Smooth muscle cell (in vitro differentiated cells): ENCODE data around the gene AFG1L. TPM values are rescaled to one million over a fixed set of nuclear protein-coding genes. Genes with fewer than 3 reads are reported as not detected.

Experiments used
- DNase-seq: peaks from one replicate; lab custom pipeline; 2025; ENCODE audit not compliant: unreplicated experiment; lab: John Stamatoyannopoulos, UW
- H2AFZ ChIP-seq: fragments of 200-600 bp; sonication (generic); 2 replicates; pipeline ENCODE4 v1.6.0; 2016; ENCODE audit warnings: antibody characterized with exemption, low read depth, mild to moderate bottlenecking
- H3F3A ChIP-seq: fragments of 200-600 bp; sonication (generic); 2 replicates; pipeline ENCODE4 v1.6.0; 2017; ENCODE audit warnings: antibody characterized with exemption, low read depth
- H3K27ac ChIP-seq: fragments of 200-600 bp; sonication (generic); 2 replicates; pipeline ENCODE4 v1.5.1; 2016; ENCODE audit warnings: low read depth, mild to moderate bottlenecking
- H3K27me3 ChIP-seq: fragments of 200-600 bp; sonication (generic); 2 replicates; pipeline ENCODE4 v1.6.1; 2016; ENCODE audit warnings: low read depth, mild to moderate bottlenecking
- H3K36me3 ChIP-seq: fragments of 200-600 bp; sonication (generic); 2 replicates; pipeline ENCODE4 v1.5.1; 2016; ENCODE audit warnings: low read depth
- H3K4me1 ChIP-seq: fragments of 200-600 bp; sonication (generic); 2 replicates; pipeline ENCODE4 v1.5.1; 2016; ENCODE audit warnings: low read depth
- H3K4me2 ChIP-seq: fragments of 200-600 bp; sonication (generic); 2 replicates; pipeline ENCODE4 v1.6.0; 2016; ENCODE audit warnings: mild to moderate bottlenecking
- H3K4me3 ChIP-seq: fragments of 200-600 bp; sonication (generic); 2 replicates; pipeline ENCODE4 v1.5.1; 2016; ENCODE audit warnings: mild to moderate bottlenecking
- H3K79me2 ChIP-seq: fragments of 200-600 bp; sonication (generic); 2 replicates; pipeline ENCODE4 v1.6.0; 2016; ENCODE audit warnings: low read depth, mild to moderate bottlenecking
- H3K9ac ChIP-seq: fragments of 200-600 bp; sonication (generic); 2 replicates; pipeline ENCODE4 v1.6.0; 2016; ENCODE audit warnings: low read depth
- H3K9me3 ChIP-seq: fragments of 200-600 bp; sonication (generic); replicated peaks from 2 replicates; pipeline ENCODE4 v1.5.1; 2016; ENCODE audit warnings: low read depth
- H4K20me1 ChIP-seq: fragments of 200-600 bp; sonication (generic); 2 replicates; pipeline ENCODE4 v1.6.0; 2016; ENCODE audit warnings: low read depth
- CTCF ChIP-seq: fragments of 200-600 bp; sonication (generic); IDR thresholded peaks from 2 replicates; pipeline ENCODE4 v1.5.1; 2017; ENCODE audit warnings: borderline replicate concordance, mild to moderate bottlenecking, antibody characterized with exemption; ENCODE audit not compliant: insufficient read depth, poor library complexity, severe bottlenecking
- WGBS: methylation state at CpG from one replicate; pipeline ENCODE4 v1.1.7; 2016; ENCODE audit warnings: low lambda C conversion rate; 5-methylcytosine and 5-hydroxymethylcytosine counted together
- polyA plus RNA-seq: library from polyadenylated mRNA; unstranded; fragments of >200 nt; fragmentation: Nextera tagmentation; extraction: Ambion mirVana; gene quantifications from 2 replicates; pipeline ENCODE4 v1.2.1, GENCODE V29; 2016
- total RNA-seq: library from RNA; depleted of rRNA; stranded (reverse); fragments of >200 nt; gene quantifications from 2 replicates; pipeline ENCODE4 v1.2.3, GENCODE V29; 2014

Gene AFG1L
- total and polyA plus RNA-seq, 2 experiments from 2014 or later = 4.0 to 5.7 TPM

GRCh38 chr6:108341372-108341771, 46.5 kb downstream of the AFG1L start:
- no peak overlapping the region for H3K4me3 ChIP-seq
- H3K27ac ChIP-seq = no peak overlapping the region
- no peaks in the 10 kb centered on the region for H3K9me3 ChIP-seq
- no peaks in the 10 kb centered on the region for H3K79me2 ChIP-seq
- DNase-seq = no peak
- 96% methylated on average over 2 of the region's 2 CpGs for WGBS
- no peak overlapping the region for H2AFZ ChIP-seq
- no peaks in the 10 kb centered on the region for H4K20me1 ChIP-seq
- H3K4me1 ChIP-seq = no peaks in the 10 kb centered on the region
- no peaks in the 10 kb centered on the region for H3K36me3 ChIP-seq
- H3K9ac ChIP-seq = no peak overlapping the region
- H3K4me2 ChIP-seq = no peak overlapping the region
- no peak for TF ChIP-seq CTCF
- no peaks in the 10 kb centered on the region for H3F3A ChIP-seq
- no peaks in the 10 kb centered on the region for H3K27me3 ChIP-seq

GRCh38 chr6:108343894-108344293, 49.0 kb downstream of the AFG1L start:
- Histone ChIP-seq H3K4me2 (no peak overlapping the region), H3K27ac (no peak overlapping the region), H3K27me3 (no peaks in the 10 kb centered on the region), H3K9ac (no peak overlapping the region), H3K4me1 (no peaks in the 10 kb centered on the region), H3K4me3 (no peak overlapping the region), H4K20me1 (no peaks in the 10 kb centered on the region), H3K79me2 (no peaks in the 10 kb centered on the region), H2AFZ (no peak overlapping the region), H3K36me3 (no peaks in the 10 kb centered on the region), H3F3A (no peaks in the 10 kb centered on the region), H3K9me3 (no peaks in the 10 kb centered on the region)
- 98% methylated on average over 5 of the region's 5 CpGs for WGBS
- DNase-seq = no peak
- no peak for TF ChIP-seq CTCF

- DNase-seq = no peak
- no peak for TF ChIP-seq CTCF
- Histone ChIP-seq H3K27ac (no peak overlapping the region), H3K9me3 (no peaks in the 10 kb centered on the region), H3K4me1 (no peaks in the 10 kb centered on the region), H4K20me1 (no peaks in the 10 kb centered on the region), H3K36me3 (no peaks in the 10 kb centered on the region), H2AFZ (no peak overlapping the region), H3K27me3 (no peaks in the 10 kb centered on the region), H3K4me3 (no peak overlapping the region), H3K79me2 (no peaks in the 10 kb centered on the region), H3K9ac (no peak overlapping the region), H3K4me2 (no peak overlapping the region), H3F3A (no peaks in the 10 kb centered on the region)
- WGBS = 94% methylated on average over 5 of the region's 5 CpGs
Observed at GRCh38 chr6:108348655-108349349, 53.9 kb downstream of the AFG1L start.

- Histone ChIP-seq H3K4me1 (no peaks in the 10 kb centered on the region), H3K79me2 (no peaks in the 10 kb centered on the region), H3K27me3 (no peaks in the 10 kb centered on the region), H3K9me3 (no peaks in the 10 kb centered on the region), H3K9ac (no peak overlapping the region), H3K4me3 (no peak overlapping the region), H2AFZ (no peak overlapping the region), H3F3A (no peaks in the 10 kb centered on the region), H4K20me1 (no peaks in the 10 kb centered on the region), H3K4me2 (no peak overlapping the region), H3K36me3 (no peaks in the 10 kb centered on the region), H3K27ac (no peak overlapping the region)
- no peak for TF ChIP-seq CTCF
- DNase-seq = no peak
- 100% methylated on average over 1 of the region's 1 CpG for WGBS
Observed at GRCh38 chr6:108350528-108350927, 55.7 kb downstream of the AFG1L start.
